ENCODE measurements around the gene GSK3A. TPM values are rescaled to one million over a fixed set of nuclear protein-coding genes. Genes with fewer than 3 reads are reported as not detected.

The GSK3A gene
- total and polyA plus RNA-seq, 8 donors, result 5.8 to 77.2 (median 30.2) TPM

- Histone ChIP-seq H3K27ac (peak overlapping the region in 1 of 5 donors; percentile 24), H3K4me1 (peaks cover 0 to 20% (median 6%) of the 10 kb centered on the region in 4 donors), H3K36me3 (no peaks in the 10 kb centered on the region), H3K9me3 (no peaks in the 10 kb centered on the region), H3K27me3 (peaks cover 0 to 29% (median 7%) of the 10 kb centered on the region in 3 donors), H3K4me3 (no peak overlapping the region)
- intact Hi-C loops (cut with DNase I; ENCODE audit: low total_unique reads), result no loop called here
- DNase-seq, result peak in 1 of 2 donors; percentile 49
- peak in 1 of 3 donors; percentile 26 for TF ChIP-seq POLR2AphosphoS5 (IDR thresholded peaks at IDR 0.05)
- TF ChIP-seq CTCF (IDR thresholded peaks at IDR 0.05), result no peak
Observed at GRCh38 chr19:42185277-42185676, 57.1 kb downstream of the GSK3A start.

GRCh38 chr19:42184401-42184861 lies 58.0 kb downstream of the GSK3A start:
- Histone ChIP-seq H3K4me3 (no peak overlapping the region), H3K9me3 (no peaks in the 10 kb centered on the region), H3K27me3 (peaks cover under 1 to 37% (median 16%) of the 10 kb centered on the region in 3 donors), H3K4me1 (peaks cover 0 to 20% (median 6%) of the 10 kb centered on the region in 4 donors), H3K27ac (no peak overlapping the region), H3K36me3 (no peaks in the 10 kb centered on the region)
- TF ChIP-seq CTCF (IDR thresholded peaks at IDR 0.05) (peak in 5 of 7 experiments; percentile 78 to 88 (median 81)), POLR2A (IDR thresholded peaks at IDR 0.05) (no peak), POLR2AphosphoS5 (IDR thresholded peaks at IDR 0.05) (no peak), EP300 (IDR thresholded peaks at IDR 0.05) (no peak)
- intact Hi-C loops (cut with DNase I; ENCODE audit: low total_unique reads), result loop anchor here (5.0 kb wide), 1 partner anchor 52 kb away; the partner anchor contains the start of gene POU2F2
- 0 to 8% (median 0%) methylated on average over 1 of the region's 1 CpG for WGBS, 5 donors
- DNase-seq, result peak; percentile 75 to 89

Other genes with a start within 250 kb of the GSK3A start
- under 1 TPM in 1 of 5 donors, not detected in 4; 0.29 TPM for gene ATP1A3, start 248.4 kb downstream of the GSK3A start, total RNA-seq
- gene ATP1A3, start 248.4 kb downstream of the GSK3A start, polyA plus RNA-seq, result under 1 TPM in 2 of 3 donors, not detected in 1; 0.12 to 0.45 TPM
- 10 to 100 TPM in 2 of 5 donors, 1 to 10 TPM in 3; 2.2 to 74.1 (median 8.3) TPM for gene GRIK5, start 172.4 kb downstream of the GSK3A start, total RNA-seq
- gene GRIK5, start 172.4 kb downstream of the GSK3A start, polyA plus RNA-seq, result 1 to 10 TPM in 2 of 3 donors, under 1 TPM in 1; 0.92 to 3.1 (median 1.1) TPM
- gene ZNF574, start 166.4 kb downstream of the GSK3A start, total RNA-seq, result 10 to 100 TPM in 2 of 5 donors, 1 to 10 TPM in 3; 4.6 to 17.0 (median 8.8) TPM
- 1 to 10 TPM; 5.5 to 5.7 (median 5.5) TPM for gene ZNF574, start 166.4 kb downstream of the GSK3A start, polyA plus RNA-seq
- 10 to 100 TPM in 2 of 5 donors, 1 to 10 TPM in 1, under 1 TPM in 2; 0.89 to 23.3 (median 3.9) TPM for gene POU2F2, start 110.2 kb downstream of the GSK3A start, total RNA-seq
- 1 to 10 TPM in 2 of 3 donors, under 1 TPM in 1; 0.68 to 2.7 (median 1.8) TPM for gene POU2F2, start 110.2 kb downstream of the GSK3A start, polyA plus RNA-seq
- gene DEDD2, start 24.9 kb downstream of the GSK3A start, total RNA-seq, result 100 to 1,000 TPM in 1 of 5 donors, 10 to 100 TPM in 4; 16.7 to 195 (median 43.8) TPM
- 10 to 100 TPM; 20.8 to 35.9 (median 22.0) TPM for gene DEDD2, start 24.9 kb downstream of the GSK3A start, polyA plus RNA-seq
- gene ZNF526, start 22.3 kb downstream of the GSK3A start, total RNA-seq, result 10 to 100 TPM in 2 of 5 donors, 1 to 10 TPM in 3; 4.7 to 12.0 (median 6.8) TPM
- 1 to 10 TPM; 2.4 to 3.7 (median 3.2) TPM for gene ZNF526, start 22.3 kb downstream of the GSK3A start, polyA plus RNA-seq
- gene ERF, start 12.5 kb upstream of the GSK3A start, total RNA-seq, result 100 to 1,000 TPM in 1 of 5 donors, 10 to 100 TPM in 4; 11.6 to 118 (median 40.6) TPM
- gene ERF, start 12.5 kb upstream of the GSK3A start, polyA plus RNA-seq, result 10 to 100 TPM; 12.9 to 36.5 (median 16.3) TPM
- gene CIC, start 26.6 kb upstream of the GSK3A start, total RNA-seq, result 10 to 100 TPM; 19.8 to 60.3 (median 39.1) TPM
- 10 to 100 TPM; 15.4 to 31.8 (median 21.5) TPM for gene CIC, start 26.6 kb upstream of the GSK3A start, polyA plus RNA-seq
- not detected for gene PRR19, start 59.5 kb upstream of the GSK3A start, total RNA-seq
- gene PRR19, start 59.5 kb upstream of the GSK3A start, polyA plus RNA-seq, result under 1 TPM in 2 of 3 donors, not detected in 1; 0.68 to 0.98 TPM
- gene PAFAH1B3, start 60.0 kb upstream of the GSK3A start, total RNA-seq, result 10 to 100 TPM in 3 of 5 donors, 1 to 10 TPM in 1, not detected in 1; 7.5 to 58.1 (median 17.9) TPM
- gene PAFAH1B3, start 60.0 kb upstream of the GSK3A start, polyA plus RNA-seq, result 10 to 100 TPM; 33.4 to 37.1 (median 34.3) TPM
- gene TMEM145, start 70.7 kb upstream of the GSK3A start, total RNA-seq, result 10 to 100 TPM in 1 of 5 donors, under 1 TPM in 1, not detected in 3; 0.37 to 44.3 TPM
- 1 to 10 TPM in 1 of 3 donors, under 1 TPM in 2; 0.50 to 1.1 (median 0.61) TPM for gene TMEM145, start 70.7 kb upstream of the GSK3A start, polyA plus RNA-seq
- 10 to 100 TPM; 12.3 to 46.3 (median 21.0) TPM for gene MEGF8, start 83.0 kb upstream of the GSK3A start, total RNA-seq
- gene MEGF8, start 83.0 kb upstream of the GSK3A start, polyA plus RNA-seq, result 1 to 10 TPM; 2.6 to 5.2 (median 3.6) TPM
- gene CNFN, start 147.7 kb upstream of the GSK3A start, total RNA-seq, result 1 to 10 TPM in 1 of 5 donors, not detected in 4; 7.8 TPM
- gene CNFN, start 147.7 kb upstream of the GSK3A start, polyA plus RNA-seq, result 100 to 1,000 TPM in 1 of 3 donors, 1 to 10 TPM in 2; 2.0 to 395 (median 2.4) TPM
- 100 to 1,000 TPM in 1 of 5 donors, 10 to 100 TPM in 2, 1 to 10 TPM in 2; 3.1 to 139 (median 13.6) TPM for gene LIPE, start 184.8 kb upstream of the GSK3A start, total RNA-seq
- gene LIPE, start 184.8 kb upstream of the GSK3A start, polyA plus RNA-seq, result 10 to 100 TPM in 1 of 3 donors, 1 to 10 TPM in 2; 7.3 to 15.7 (median 7.5) TPM
- 100 to 1,000 TPM in 1 of 5 donors, 10 to 100 TPM in 2, 1 to 10 TPM in 1, not detected in 1; 7.6 to 208 (median 35.9) TPM for gene CXCL17, start 200.3 kb upstream of the GSK3A start, total RNA-seq
- 100 to 1,000 TPM; 107 to 518 (median 441) TPM for gene CXCL17, start 200.3 kb upstream of the GSK3A start, polyA plus RNA-seq